ENCODE data around the gene TSC22D2. TPM values are rescaled to one million over a fixed set of nuclear protein-coding genes. Genes with fewer than 3 reads are reported as not detected.

TSC22D2 gene
- total RNA-seq, 1 experiment from 2014 or later = 26.5 TPM

- Histone ChIP-seq H3K56ac (ENCODE audit: insufficient read length, low read depth, low read length) (no peak overlapping the region), H2AK5ac (ENCODE audit: insufficient read length, low read length) (no peak overlapping the region), H3K79me1 (ENCODE audit: insufficient read depth, low read depth, low read length, poor library complexity, severe bottlenecking) (no peaks in the 10 kb centered on the region), H3K4me2 (ENCODE audit: insufficient read depth, insufficient read length, low read length) (no peak overlapping the region), H3K27me3 (ENCODE audit: insufficient read depth, low read length) (no peaks in the 10 kb centered on the region), H3K4me1 (ENCODE audit: insufficient read depth, low read length) (peaks cover 6% of the 10 kb centered on the region; the same call in 1 of the 2 replicates), H3K79me2 (ENCODE audit: insufficient read depth, low read length) (no peaks in the 10 kb centered on the region), H2BK120ac (ENCODE audit: low read depth, low read length, poor library complexity, severe bottlenecking) (no peak overlapping the region), H3K9ac (ENCODE audit: extremely low read depth, insufficient read length, low read length) (no peak overlapping the region), H2AFZ (ENCODE audit: low read length) (no peak overlapping the region), H3K4ac (ENCODE audit: low read depth, low read length) (no peak overlapping the region), H2BK12ac (ENCODE audit: insufficient read length, low read depth, low read length) (no peak overlapping the region), H3K18ac (ENCODE audit: insufficient read length, low read depth, low read length) (no peak overlapping the region), H3K14ac (ENCODE audit: insufficient read depth, low read length) (no peak overlapping the region), H3K23me2 (ENCODE audit: insufficient read length, low read depth, low read length, poor library complexity, severe bottlenecking) (no peaks in the 10 kb centered on the region), H4K5ac (ENCODE audit: insufficient read length, low read depth, low read length) (no peak overlapping the region), H4K91ac (ENCODE audit: insufficient read length, low read depth, low read length) (no peak overlapping the region), H3K9me3 (ENCODE audit: control insufficient read depth, low read depth, low read length) (no peaks in the 10 kb centered on the region), H4K20me1 (ENCODE audit: control insufficient read depth, insufficient read depth, insufficient read length) (no peaks in the 10 kb centered on the region), H2BK5ac (ENCODE audit: insufficient read length, low read length) (no peak overlapping the region), H2BK20ac (ENCODE audit: low read depth, low read length, poor library complexity, severe bottlenecking) (no peak overlapping the region), H3T11ph (ENCODE audit: low read length) (no peak overlapping the region), H2BK15ac (ENCODE audit: low read depth, low read length) (no peak overlapping the region), H3K23ac (ENCODE audit: insufficient read length, low read depth, low read length) (no peak overlapping the region), H4K8ac (replicated peaks; ENCODE audit: insufficient read length, low read depth, low read length) (no peak overlapping the region), H3K27ac (ENCODE audit: insufficient read length, low read depth, low read length) (no peak overlapping the region)
- no peak overlapping the region for H3K4me3 Mint-ChIP-seq
- H3K27ac Mint-ChIP-seq = no peak overlapping the region
- no peaks in the 10 kb centered on the region for H3K36me3 Mint-ChIP-seq (ENCODE audit: insufficient read depth in 1 of 3, low read depth in 3 of 3)
- TF ChIP-seq CTCF (conservative IDR thresholded peaks at IDR 0.05) = no peak
- WGBS (ENCODE audit: extremely low coverage, insufficient read length, low lambda C conversion rate) = no CpG with 5 or more reads among the region's 5 CpGs
- H3K27me3 Mint-ChIP-seq (ENCODE audit: low read depth) = no peaks in the 10 kb centered on the region; the same call in 1 of the 2 replicates
- H3K9me3 Mint-ChIP-seq = no peaks in the 10 kb centered on the region
- DNase-seq = no peak
- H3K4me1 Mint-ChIP-seq = peaks cover 14% of the 10 kb centered on the region in 2 experiments
Observed at GRCh38 chr3:150388498-150389418, 19.3 kb upstream of the TSC22D2 start.

All from H9 (cell line).